Measurements from ENCODE around the gene REL. TPM values are rescaled to one million over a fixed set of nuclear protein-coding genes. Genes with fewer than 3 reads are reported as not detected.

The REL gene
- total and polyA plus RNA-seq, 9 of the 15 experiments (the other 6 are each of a cell fraction or from before 2014, with no cell fraction given), result 0.63 to 8.6 (median 6.3) TPM

GRCh38 chr2:60839126-60839813, 42.1 kb upstream of the REL start:
- FAIRE-seq (no peak), ATAC-seq (peak; percentile 60), DNase-seq (ENCODE audit: extremely low read depth in 1 of 4, low spot score in 3 of 4) (peak in 1 of 4 experiments; percentile 16)
- in situ Hi-C loops (cut with MboI), result no loop called here
- H3K27me3 ChIP-seq (ENCODE audit: control insufficient read depth in 2 of 2, insufficient read depth in 2 of 2, low read length in 2 of 2), result peaks cover 4 to 17% of the 10 kb centered on the region in 2 experiments; a peak in 4 of 5 replicates
- no peak overlapping the region for H3K4me2 ChIP-seq (ENCODE audit: insufficient read depth, low read length)
- TF ChIP-seq PHB (CRISPR knock-in tag; IDR thresholded peaks at IDR 0.05) (no peak), BRF1 (IDR thresholded peaks at IDR 0.05; ENCODE audit: borderline replicate concordance, extremely low read depth, insufficient read length) (no peak), GATAD2A (IDR thresholded peaks at IDR 0.05) (no peak), CREBBP (IDR thresholded peaks at IDR 0.05; ENCODE audit: low read depth, low read length) (no peak), ZNF444 (CRISPR knock-in tag; IDR thresholded peaks at IDR 0.05) (no peak)
- H3K9ac ChIP-seq (ENCODE audit: insufficient read depth in 1 of 2, low read depth in 2 of 2, low read length in 2 of 2), result no peak overlapping the region
- H3K79me2 ChIP-seq (ENCODE audit: control insufficient read depth, insufficient read depth, low read length), result no peaks in the 10 kb centered on the region
- ChIA-PET POLR2A (no interaction called here), CTCF (ENCODE audit: low intra/inter-chr PET ratio) (no interaction called here)
- no peaks in the 10 kb centered on the region for H3K4me1 ChIP-seq (replicated peaks in 1 of 2; ENCODE audit: control insufficient read depth in 2 of 2, insufficient read depth in 2 of 2, low read length in 2 of 2)
- no peak overlapping the region for H3K27ac ChIP-seq (ENCODE audit: extremely low read depth, low read depth, low read length)
- H4K20me1 ChIP-seq (replicated peaks; ENCODE audit: control insufficient read depth, insufficient read depth, low read length), result no peaks in the 10 kb centered on the region
- no peaks in the 10 kb centered on the region for H3K36me3 ChIP-seq (ENCODE audit: control insufficient read depth, insufficient read depth, low read length)
- WGBS (ENCODE audit: insufficient coverage, low coverage, missing lambda C conversion rate), result 61% methylated on average over 9 of the region's 9 CpGs
- H3K9me1 ChIP-seq (ENCODE audit: control insufficient read depth, insufficient read depth, low read length), result no peaks in the 10 kb centered on the region
- no TSS peak for BruUV-seq (replicated peaks)
- no peaks in the 10 kb centered on the region for H3K9me3 ChIP-seq (replicated peaks; ENCODE audit: control insufficient read depth, insufficient read depth, low read depth, low read length)
- H3K4me3 ChIP-seq, result no peak overlapping the region
- intact Hi-C loops (cut with micrococcal nuclease), result no loop called here
- no peak overlapping the region for H2AFZ ChIP-seq (ENCODE audit: low read depth, low read length)

- no peak for ATAC-seq
- TF ChIP-seq, protein P1, sequence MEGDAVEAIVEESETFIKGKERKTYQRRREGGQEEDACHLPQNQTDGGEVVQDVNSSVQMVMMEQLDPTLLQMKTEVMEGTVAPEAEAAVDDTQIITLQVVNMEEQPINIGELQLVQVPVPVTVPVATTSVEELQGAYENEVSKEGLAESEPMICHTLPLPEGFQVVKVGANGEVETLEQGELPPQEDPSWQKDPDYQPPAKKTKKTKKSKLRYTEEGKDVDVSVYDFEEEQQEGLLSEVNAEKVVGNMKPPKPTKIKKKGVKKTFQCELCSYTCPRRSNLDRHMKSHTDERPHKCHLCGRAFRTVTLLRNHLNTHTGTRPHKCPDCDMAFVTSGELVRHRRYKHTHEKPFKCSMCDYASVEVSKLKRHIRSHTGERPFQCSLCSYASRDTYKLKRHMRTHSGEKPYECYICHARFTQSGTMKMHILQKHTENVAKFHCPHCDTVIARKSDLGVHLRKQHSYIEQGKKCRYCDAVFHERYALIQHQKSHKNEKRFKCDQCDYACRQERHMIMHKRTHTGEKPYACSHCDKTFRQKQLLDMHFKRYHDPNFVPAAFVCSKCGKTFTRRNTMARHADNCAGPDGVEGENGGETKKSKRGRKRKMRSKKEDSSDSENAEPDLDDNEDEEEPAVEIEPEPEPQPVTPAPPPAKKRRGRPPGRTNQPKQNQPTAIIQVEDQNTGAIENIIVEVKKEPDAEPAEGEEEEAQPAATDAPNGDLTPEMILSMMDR (IDR thresholded peaks at IDR 0.05 in 2 of 3, conservative IDR thresholded peaks at IDR 0.05 in 1 of 3; ENCODE audit: insufficient read depth in 2 of 3, low read depth in 1 of 3, low read length in 3 of 3), result no peak
- TF ChIP-seq ZNF589 (CRISPR knock-in tag; IDR thresholded peaks at IDR 0.05; ENCODE audit: low read depth), result no peak
- TF ChIP-seq XRCC4 (IDR thresholded peaks at IDR 0.05; ENCODE audit: extremely low read depth, insufficient read depth, insufficient read length), result no peak
- TF ChIP-seq LARP7 (IDR thresholded peaks at IDR 0.05), result no peak
- TF ChIP-seq ZNF699 (CRISPR knock-in tag; IDR thresholded peaks at IDR 0.05; ENCODE audit: insufficient replicate concordance), result no peak
- TF ChIP-seq ZNF780A (CRISPR knock-in tag; IDR thresholded peaks at IDR 0.05), result no peak
- TF ChIP-seq JUND (IDR thresholded peaks at IDR 0.05; ENCODE audit: borderline replicate concordance, low read depth, low read length), result no peak
- TF ChIP-seq JUND (tag; IDR thresholded peaks at IDR 0.05; ENCODE audit: borderline replicate concordance, low read depth, low read length), result no peak
- no peak for TF ChIP-seq CBX8 (IDR thresholded peaks at IDR 0.05; ENCODE audit: borderline replicate concordance, extremely low read depth, low read depth, low read length, poor library complexity, severe bottlenecking)
- TF ChIP-seq BCOR (IDR thresholded peaks at IDR 0.05), result no peak
- no peak for TF ChIP-seq ILK (tag; IDR thresholded peaks at IDR 0.05; ENCODE audit: borderline replicate concordance, low read depth)
Measured at GRCh38 chr2:60840880-60841279, 40.5 kb upstream of the REL start.

More at GRCh38 chr2:60840880-60841279, 40.5 kb upstream of the REL start:
- Histone ChIP-seq H3K9ac (ENCODE audit: insufficient read depth in 1 of 2, low read depth in 2 of 2, low read length in 2 of 2) (no peak overlapping the region), H3K9me1 (ENCODE audit: control insufficient read depth, insufficient read depth, low read length) (no peaks in the 10 kb centered on the region), H3K27ac (ENCODE audit: extremely low read depth, low read depth, low read length) (no peak overlapping the region), H3K36me3 (ENCODE audit: control insufficient read depth, insufficient read depth, low read length) (no peaks in the 10 kb centered on the region), H3K4me3 (no peak overlapping the region), H3K4me1 (replicated peaks in 1 of 2; ENCODE audit: control insufficient read depth in 2 of 2, insufficient read depth in 2 of 2, low read length in 2 of 2) (no peaks in the 10 kb centered on the region), H3K9me3 (replicated peaks; ENCODE audit: control insufficient read depth, insufficient read depth, low read depth, low read length) (no peaks in the 10 kb centered on the region), H4K20me1 (replicated peaks; ENCODE audit: control insufficient read depth, insufficient read depth, low read length) (no peaks in the 10 kb centered on the region), H2AFZ (ENCODE audit: low read depth, low read length) (no peak overlapping the region), H3K79me2 (ENCODE audit: control insufficient read depth, insufficient read depth, low read length) (no peaks in the 10 kb centered on the region), H3K27me3 (ENCODE audit: control insufficient read depth in 2 of 2, insufficient read depth in 2 of 2, low read length in 2 of 2) (peaks cover 0 to 6% of the 10 kb centered on the region in 2 experiments; a peak in 2 of 5 replicates), H3K4me2 (ENCODE audit: insufficient read depth, low read length) (no peak overlapping the region)
- DNase-seq (ENCODE audit: extremely low read depth in 1 of 4, low spot score in 3 of 4) (no peak), FAIRE-seq (no peak)
- ChIA-PET POLR2A (interaction anchor here (0.9 to 1.7 kb wide), 2 partner anchors 13 to 17 kb away, joined by 3 to 4 read pairs; no protein-coding TSS in a partner anchor), CTCF (ENCODE audit: low intra/inter-chr PET ratio) (no interaction called here)
- intact Hi-C loops (cut with micrococcal nuclease) (no loop called here), in situ Hi-C loops (cut with MboI) (no loop called here)
- BruUV-seq (replicated peaks), result no TSS peak
- WGBS (ENCODE audit: insufficient coverage, low coverage, missing lambda C conversion rate), result 45% methylated on average over 7 of the region's 7 CpGs
